SK-N-SH (cell line): ENCODE data around the gene SRMS. TPM values are rescaled to one million over a fixed set of nuclear protein-coding genes. Genes with fewer than 3 reads are reported as not detected.

Experiments
- CTCF ChIA-PET: fragments of 300-600, 350-600 bp; formaldehyde crosslinking; extraction: SDS; loops from one replicate; lab custom pipeline; 2021; lab: Yijun Ruan, JAX
- POLR2A ChIA-PET: fragments of 350-600 bp; sonication (Branson Sonifier 250); formaldehyde crosslinking; extraction: SDS; loops from one replicate; lab custom pipeline; 2020; ENCODE audit warnings: antibody characterized with exemption, inconsistent platforms; lab: Yijun Ruan, JAX
- DNase-seq: peaks from one replicate; pipeline ENCODE4 v3.0.0; 2012
- H2AFZ ChIP-seq: fragments of 200-600 bp; sonication (generic); 2 replicates; pipeline ENCODE4 v1.8.1; 2016; ENCODE audit warnings: antibody characterized with exemption, mild to moderate bottlenecking, low read depth
- H3F3A ChIP-seq: fragments of 200-600 bp; sonication (generic); replicated peaks from 2 replicates; pipeline ENCODE3; 2016; ENCODE audit warnings: antibody characterized with exemption, mild to moderate bottlenecking; ENCODE audit not compliant: insufficient read depth
- H3K27ac ChIP-seq, 2 experiments: fragments of 200-500 bp in 1 of 2; fragments of 200-600 bp in 1 of 2; sonication (Bioruptor generic) in 1 of 2; sonication (generic), shearing (Covaris generic) in 1 of 2; 2 replicates each; pipeline versions ENCODE4 v1.5.1 to v1.6.1; 2014 to 2016; ENCODE audit warnings: low read depth in 2 of 2, inconsistent platforms in 1 of 2, low read length in 1 of 2, mild to moderate bottlenecking in 1 of 2, mixed read lengths in 1 of 2
- H3K27me3 ChIP-seq: fragments of 200-600 bp; sonication (generic), shearing (Covaris generic); 2 replicates; pipeline ENCODE4 v1.6.1; 2016; ENCODE audit warnings: mixed run types; ENCODE audit not compliant: insufficient read depth
- H3K36me3 ChIP-seq, 2 experiments: fragments of 200-500 bp in 1 of 2; fragments of 200-600 bp in 1 of 2; sonication (Bioruptor generic) in 1 of 2; sonication (generic) in 1 of 2; replicated peaks in 1 of 2; 2 replicates each; pipeline versions ENCODE3 to v1.5.1; 2014 to 2016; ENCODE audit warnings: low read length in 1 of 2, mild to moderate bottlenecking in 1 of 2; ENCODE audit not compliant: insufficient read depth in 2 of 2, control insufficient read depth in 1 of 2
- H3K4me1 ChIP-seq, 2 experiments: fragments of 200-500 bp in 1 of 2; fragments of 200-600 bp in 1 of 2; sonication (Bioruptor generic) in 1 of 2; sonication (generic), shearing (Covaris generic) in 1 of 2; 2 replicates each; pipeline versions ENCODE4 v1.5.1 to v1.6.1; 2014 to 2016; ENCODE audit warnings: low read depth in 1 of 2, low read length in 1 of 2, mixed run types in 1 of 2; ENCODE audit not compliant: insufficient read depth in 2 of 2, control insufficient read depth in 1 of 2
- H3K4me2 ChIP-seq: fragments of 200-600 bp; sonication (generic), shearing (Covaris generic); 2 replicates; pipeline ENCODE4 v1.6.1; 2017; ENCODE audit warnings: mixed run types
- H3K4me3 ChIP-seq, 2 experiments: fragments of 200-500 bp in 1 of 2; fragments of 200-600 bp in 1 of 2; sonication (Bioruptor generic) in 1 of 2; sonication (generic), shearing (Covaris generic) in 1 of 2; 2 replicates each; pipeline versions ENCODE4 v1.5.1 to v1.8.1; 2014 to 2016; ENCODE audit warnings: low read depth in 2 of 2, inconsistent platforms in 1 of 2, low read length in 1 of 2, mild to moderate bottlenecking in 1 of 2, mixed read lengths in 1 of 2, moderate library complexity in 1 of 2
- H3K79me2 ChIP-seq: fragments of 200-600 bp; sonication (generic); 2 replicates; pipeline ENCODE4 v1.8.1; 2017; ENCODE audit warnings: mild to moderate bottlenecking; ENCODE audit not compliant: insufficient read depth
- H3K9ac ChIP-seq: fragments of 200-600 bp; sonication (generic); 2 replicates; pipeline ENCODE4 v1.6.1; 2017; ENCODE audit warnings: mixed run types
- H3K9me2 ChIP-seq: fragments of 200-600 bp; sonication (generic); 2 replicates; pipeline ENCODE4 v1.6.1; 2017; ENCODE audit warnings: mixed run types
- H3K9me3 ChIP-seq: fragments of 200-600 bp; sonication (generic); 2 replicates; pipeline ENCODE4 v1.6.1; 2017; ENCODE audit warnings: mixed run types, mild to moderate bottlenecking, moderate library complexity
- H4K20me1 ChIP-seq: fragments of 200-600 bp; sonication (generic); 2 replicates; pipeline ENCODE4 v1.6.1; 2017; ENCODE audit warnings: mild to moderate bottlenecking, mixed run types; ENCODE audit not compliant: insufficient read depth
- CTCF ChIP-seq: fragments of 200-600 bp; sonication (generic); IDR thresholded peaks from 2 replicates; pipeline ENCODE4 v1.6.1; 2017; ENCODE audit warnings: antibody characterized with exemption, mild to moderate bottlenecking, moderate library complexity
- ELF1 ChIP-seq: IDR thresholded peaks from 2 replicates; pipeline ENCODE4 v1.4.0; 2012
- EP300 ChIP-seq, 2 experiments: IDR thresholded peaks; 2 replicates each; pipeline versions ENCODE4 v1.4.0 to v1.6.1; 2012; ENCODE audit warnings: borderline replicate concordance in 1 of 2, low read depth in 1 of 2, low read length in 1 of 2
- FOXM1 ChIP-seq: IDR thresholded peaks from 2 replicates; pipeline ENCODE4 v1.4.0; 2012; ENCODE audit warnings: low read depth, mild to moderate bottlenecking
- GABPA ChIP-seq: IDR thresholded peaks from 2 replicates; pipeline ENCODE4 v1.4.0; 2012; ENCODE audit warnings: low read depth, mild to moderate bottlenecking
- JUND ChIP-seq: IDR thresholded peaks from 2 replicates; pipeline ENCODE4 v1.4.0; 2012
- NFIC ChIP-seq: IDR thresholded peaks from 2 replicates; pipeline ENCODE4 v1.4.0; 2012; ENCODE audit warnings: borderline replicate concordance
- NRF1 ChIP-seq: IDR thresholded peaks from 2 replicates; pipeline ENCODE4 v1.6.1; 2012; ENCODE audit warnings: low read depth, mild to moderate bottlenecking, low read length
- PBX3 ChIP-seq: IDR thresholded peaks from 2 replicates; pipeline ENCODE4; 2012
- RAD21 ChIP-seq: IDR thresholded peaks from 2 replicates; pipeline ENCODE4 v1.6.1; 2012; ENCODE audit warnings: mild to moderate bottlenecking, low read length
- REST ChIP-seq: IDR thresholded peaks from 2 replicates; pipeline ENCODE4 v1.6.1; 2012; ENCODE audit warnings: mild to moderate bottlenecking, low read depth, low read length, moderate library complexity
- RFX5 ChIP-seq: IDR thresholded peaks from 2 replicates; pipeline ENCODE4 v1.6.1; 2012; ENCODE audit warnings: mild to moderate bottlenecking, improper control_type of control experiment, low read length
- RXRA ChIP-seq: IDR thresholded peaks from 2 replicates; pipeline ENCODE4 v1.4.0; 2012; ENCODE audit warnings: low read depth, mild to moderate bottlenecking, borderline replicate concordance
- SIN3A ChIP-seq: IDR thresholded peaks from 2 replicates; pipeline ENCODE4 v1.6.1; 2012; ENCODE audit warnings: low read depth, mild to moderate bottlenecking, low read length, moderate library complexity, borderline replicate concordance
- SMC3 ChIP-seq: IDR thresholded peaks from 2 replicates; pipeline ENCODE4 v1.6.1; 2012; ENCODE audit warnings: low read depth, low read length, improper control_type of control experiment
- TEAD4 ChIP-seq: IDR thresholded peaks from 2 replicates; pipeline ENCODE4 v1.4.0; 2012; ENCODE audit warnings: mild to moderate bottlenecking, borderline replicate concordance; ENCODE audit not compliant: insufficient read depth
- USF1 ChIP-seq: IDR thresholded peaks from 2 replicates; pipeline ENCODE4 v1.4.0; 2012; ENCODE audit warnings: low read depth, borderline replicate concordance
- USF2 ChIP-seq: fragments of 150-350 bp; IDR thresholded peaks from 2 replicates; pipeline ENCODE4 v1.6.1; 2017; ENCODE audit warnings: antibody characterized with exemption, low read length, low read depth, borderline replicate concordance
- YY1 ChIP-seq: IDR thresholded peaks from 2 replicates; pipeline ENCODE4 v1.4.0; 2012; ENCODE audit warnings: low read depth, mild to moderate bottlenecking
- WGBS: methylation state at CpG from one replicate; pipeline ENCODE4 v1.1.6; 2017; ENCODE audit warnings: low lambda C conversion rate; 5-methylcytosine and 5-hydroxymethylcytosine counted together
- polyA plus RNA-seq, 3 experiments: library from polyadenylated mRNA; depleted of rRNA; stranded (reverse); fragments of >200 nt; gene quantifications; 2 replicates each; pipeline ENCODE4 v1.2.3, GENCODE V29; 2012

The SRMS gene
- polyA plus RNA-seq, 1 of the 3 experiments (the other 2 are of a cell fraction), result not detected

- Histone ChIP-seq H3K4me2 (no peak overlapping the region), H3K27ac (no peak overlapping the region), H3K79me2 (no peaks in the 10 kb centered on the region), H2AFZ (no peak overlapping the region), H3K9me3 (no peaks in the 10 kb centered on the region), H3K36me3 (no peaks in the 10 kb centered on the region), H3K27me3 (no peaks in the 10 kb centered on the region), H3F3A (no peaks in the 10 kb centered on the region), H3K4me3 (no peak overlapping the region), H3K9me2 (no peaks in the 10 kb centered on the region), H3K9ac (no peak overlapping the region), H3K4me1 (peaks cover 0 to 10% of the 10 kb centered on the region in 2 experiments; a peak in 1 of 4 replicates), H4K20me1 (no peaks in the 10 kb centered on the region)
- no peak for DNase-seq
- ChIA-PET CTCF (interaction anchor here (0.7 to 1.7 kb wide), 3 partner anchors 24 to 429 kb away, joined by 3 to 4 read pairs (median 3); partner anchors contain the start of gene PPDPF), POLR2A (no interaction called here)
- WGBS, result 53% methylated on average over 10 of the region's 19 CpGs
- no peak for TF ChIP-seq SMC3
- no peak for TF ChIP-seq JUND
- TF ChIP-seq NRF1, result no peak
- no peak for TF ChIP-seq RAD21
- no peak for TF ChIP-seq FOXM1
- no peak for TF ChIP-seq USF1
- no peak for TF ChIP-seq GABPA
- no peak for TF ChIP-seq YY1
- no peak for TF ChIP-seq USF2
- no peak for TF ChIP-seq SIN3A
- no peak for TF ChIP-seq RXRA
- TF ChIP-seq CTCF, result no peak
- no peak for TF ChIP-seq REST
- no peak for TF ChIP-seq EP300 (IDR thresholded peaks at IDR 0.05; ENCODE audit: borderline replicate concordance in 1 of 2, low read depth in 1 of 2, low read length in 1 of 2)
- TF ChIP-seq RFX5, result no peak
- TF ChIP-seq NFIC, result no peak
- TF ChIP-seq ELF1, result no peak
- no peak for TF ChIP-seq PBX3
- TF ChIP-seq TEAD4, result no peak
Observed at GRCh38 chr20:63544958-63545516, 2.5 kb downstream of the SRMS start.
